GM19397 (cell line): ENCODE measurements around the gene IER3.

Experiments
- ATAC-seq: cut with Tn5 transposase; IDR thresholded peaks from one replicate; pipeline ENCODE4 v1.9.1; 2021; ENCODE audit warnings: mild to moderate bottlenecking, moderate library complexity; ENCODE audit not compliant: unreplicated experiment

IER3 gene

GRCh38 chr6:30749554-30750378 lies 5.4 kb upstream of the IER3 start:
- ATAC-seq, result no peak

DNA sequence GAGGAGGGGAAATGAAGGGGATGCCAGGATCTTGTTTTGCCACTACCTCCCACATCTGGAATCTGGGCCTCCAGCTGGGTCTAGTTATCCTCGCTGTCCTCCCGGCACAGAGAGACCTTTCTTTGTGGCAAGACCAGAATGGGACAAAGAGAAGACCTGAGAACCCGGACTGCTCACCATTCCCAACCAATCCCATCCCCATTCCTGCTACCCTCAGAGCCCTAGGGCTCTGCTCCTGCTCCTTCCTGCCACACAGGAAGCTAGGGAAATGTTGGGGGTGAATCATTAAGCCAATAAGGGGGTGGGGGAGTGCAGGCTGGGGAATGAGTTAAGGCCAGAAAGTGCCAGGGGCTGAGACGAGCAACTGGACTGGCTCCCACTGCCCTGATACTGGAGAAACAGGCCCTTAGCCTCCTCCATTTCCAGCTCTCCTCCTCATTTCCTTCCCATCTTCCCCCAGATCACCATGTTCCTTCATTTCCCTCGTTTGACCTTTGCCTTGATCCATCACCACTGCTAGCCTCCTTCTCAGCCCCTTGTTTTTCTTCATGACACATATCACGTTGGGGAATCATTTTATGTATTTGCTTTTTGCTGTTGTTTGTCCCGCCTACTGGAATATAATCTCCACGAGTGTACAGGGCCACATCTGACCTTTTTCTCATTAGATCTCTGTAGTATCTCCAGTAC lies 4.6 kb upstream of the IER3 start:
- ATAC-seq, result no peak

- no peak for ATAC-seq
These were observed 3.8 kb upstream of the IER3 start for GRCh38 chr6:30747902-30748769.

- ATAC-seq, result no peak
These were observed 2.9 kb upstream of the IER3 start for GRCh38 chr6:30747300-30747687.

DNA sequence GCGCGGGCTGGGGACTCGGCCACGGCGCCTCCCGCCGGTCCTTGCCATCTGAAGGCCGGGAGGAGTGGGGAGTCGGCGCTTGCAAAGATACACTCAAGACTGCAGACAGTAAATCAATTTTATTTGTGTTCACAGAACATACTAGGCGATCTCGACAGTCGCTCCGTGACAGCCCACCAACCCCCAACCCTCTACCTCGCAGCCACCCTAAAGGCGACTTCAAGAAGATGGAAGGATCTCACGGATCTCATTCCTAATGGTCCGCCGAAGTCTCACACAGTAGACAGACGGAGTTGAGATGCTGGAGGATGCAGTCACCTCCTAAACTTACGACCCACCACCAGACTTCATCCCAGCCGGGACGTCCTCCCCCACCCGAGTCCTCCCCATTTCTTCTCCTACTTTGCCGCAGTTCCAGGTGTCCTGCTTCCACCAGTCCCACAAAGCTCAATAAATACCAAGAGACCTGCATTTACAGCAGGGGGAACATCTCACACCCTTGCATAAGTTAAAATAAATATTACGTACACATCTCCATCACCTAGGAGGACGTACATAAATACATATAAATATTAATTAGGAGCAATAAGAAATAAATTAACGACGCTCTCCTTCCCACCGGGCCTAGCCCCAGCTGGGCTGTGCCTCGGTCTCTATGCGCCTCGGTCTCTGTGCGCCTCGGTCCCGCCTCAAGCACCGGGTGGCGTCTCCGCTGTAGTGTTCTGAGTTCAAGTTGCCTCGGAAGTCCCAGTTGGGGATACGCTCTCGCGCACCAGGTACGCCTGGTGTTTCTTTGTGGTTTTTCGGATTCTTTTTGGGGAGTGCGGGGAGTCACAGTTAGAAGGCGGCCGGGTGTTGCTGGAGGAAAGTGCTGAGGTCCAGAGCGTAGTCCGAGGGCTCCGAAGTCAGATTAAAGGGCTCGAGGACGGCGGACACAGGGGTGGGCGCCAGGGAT lies 971 bp downstream of the IER3 start:
- peak; percentile 29 for ATAC-seq

GRCh38 chr6:30742316-30743098 lies 1.8 kb downstream of the IER3 start, which contains the start of gene FLOT1:
Gene FLOT1, minus strand, starts transcription at chr6:30742687. Its CDS starts 498 bp downstream, at chr6:30742189.
- ATAC-seq, result peak; percentile 68

DNA sequence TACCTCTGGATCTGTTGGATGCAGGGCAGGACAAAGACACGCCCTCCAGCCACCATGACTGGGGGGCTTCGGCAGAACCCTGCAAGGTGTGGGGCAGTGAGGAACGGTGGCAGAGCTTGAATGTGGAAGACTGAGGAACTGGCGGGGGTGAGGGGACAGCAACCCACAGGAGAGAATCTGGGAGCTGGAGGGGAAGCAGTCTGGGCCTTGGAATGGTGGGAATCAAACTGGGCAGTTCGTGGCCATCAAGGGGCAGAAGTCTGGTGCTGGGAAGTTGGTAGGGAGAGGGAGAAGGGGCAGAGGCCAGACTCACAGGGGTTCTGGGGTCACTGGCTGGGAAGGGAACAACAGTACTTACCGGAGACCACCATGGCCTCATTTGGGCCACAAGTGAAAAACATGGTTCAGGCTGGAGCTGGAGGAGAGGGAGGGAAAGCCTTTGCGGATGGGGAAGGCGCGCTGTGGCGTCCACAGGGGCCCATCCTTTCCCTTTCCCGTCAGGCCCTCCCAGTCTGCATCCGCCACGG lies 2.5 kb downstream of the IER3 start:
- no peak for ATAC-seq

DNA sequence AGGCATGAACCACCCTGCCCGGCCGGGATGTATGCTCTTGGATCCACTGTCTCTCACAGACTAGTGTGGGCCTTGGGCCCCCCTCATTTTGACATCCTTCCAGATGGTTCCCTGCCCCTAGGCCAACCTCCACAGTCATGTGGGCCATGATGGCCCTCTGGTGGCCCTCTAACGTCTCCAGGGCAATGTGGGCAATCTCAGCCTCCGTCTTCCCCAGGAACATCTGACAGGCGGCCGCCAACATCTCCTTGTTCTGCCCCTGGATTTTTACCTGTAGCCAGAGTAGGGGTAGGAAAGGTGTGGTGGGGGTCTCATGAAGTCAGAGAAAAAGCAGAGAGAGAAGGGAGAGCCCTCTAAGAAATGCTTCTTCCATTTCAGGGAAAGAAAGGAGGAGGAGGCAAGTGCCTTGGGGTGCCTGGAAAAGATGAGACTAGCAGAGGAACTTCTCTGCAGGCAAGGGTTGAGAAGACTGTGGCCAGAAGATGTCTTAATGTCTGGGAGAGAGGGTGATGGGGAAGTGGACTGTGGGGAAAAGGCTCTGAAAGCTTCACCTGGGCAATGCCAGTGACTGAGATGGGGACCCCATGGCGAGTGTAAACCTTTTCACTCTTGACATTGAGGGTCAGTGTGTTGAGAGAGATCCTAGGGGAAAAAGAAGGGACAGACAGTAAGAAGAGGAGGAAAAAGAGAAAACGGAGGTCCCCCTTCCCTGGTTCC lies 3.1 kb downstream of the IER3 start:
- ATAC-seq, result no peak

DNA sequence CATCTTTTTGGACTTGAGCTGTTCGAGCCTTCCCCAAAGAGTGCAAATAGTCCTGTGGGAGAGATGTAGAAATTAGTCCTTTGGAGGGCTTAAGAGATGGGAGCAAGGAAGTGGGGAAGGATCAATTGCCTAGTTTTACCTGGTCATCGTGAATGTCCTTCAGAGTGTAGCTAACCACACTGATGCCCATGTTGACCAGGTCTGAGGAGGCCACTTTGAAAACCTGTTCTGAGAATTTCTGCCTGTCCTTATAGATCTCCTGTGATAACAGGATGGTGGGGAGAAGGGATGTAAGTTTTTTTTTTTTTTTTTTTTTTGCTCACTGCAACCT lies 3.8 kb downstream of the IER3 start:
- ATAC-seq, result no peak

DNA sequence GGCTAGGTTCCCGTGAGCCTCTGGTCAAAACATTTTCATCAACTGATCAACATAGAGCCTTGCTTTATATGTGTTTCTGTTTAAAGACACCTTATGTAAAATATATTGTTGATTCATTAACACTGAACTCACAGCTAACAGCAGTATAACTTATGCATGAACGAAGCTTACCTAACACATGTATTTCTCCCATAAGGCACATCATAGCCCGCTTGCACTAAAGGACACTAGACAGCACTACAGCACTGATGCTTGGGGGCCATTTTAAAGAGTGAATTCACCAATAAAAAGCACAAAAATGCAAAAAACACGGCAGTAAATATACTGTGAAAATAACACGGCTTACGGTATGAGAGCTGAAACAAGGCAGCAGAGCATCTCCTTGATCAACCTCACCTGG lies 5.8 kb downstream of the IER3 start:
- ATAC-seq, result no peak

DNA sequence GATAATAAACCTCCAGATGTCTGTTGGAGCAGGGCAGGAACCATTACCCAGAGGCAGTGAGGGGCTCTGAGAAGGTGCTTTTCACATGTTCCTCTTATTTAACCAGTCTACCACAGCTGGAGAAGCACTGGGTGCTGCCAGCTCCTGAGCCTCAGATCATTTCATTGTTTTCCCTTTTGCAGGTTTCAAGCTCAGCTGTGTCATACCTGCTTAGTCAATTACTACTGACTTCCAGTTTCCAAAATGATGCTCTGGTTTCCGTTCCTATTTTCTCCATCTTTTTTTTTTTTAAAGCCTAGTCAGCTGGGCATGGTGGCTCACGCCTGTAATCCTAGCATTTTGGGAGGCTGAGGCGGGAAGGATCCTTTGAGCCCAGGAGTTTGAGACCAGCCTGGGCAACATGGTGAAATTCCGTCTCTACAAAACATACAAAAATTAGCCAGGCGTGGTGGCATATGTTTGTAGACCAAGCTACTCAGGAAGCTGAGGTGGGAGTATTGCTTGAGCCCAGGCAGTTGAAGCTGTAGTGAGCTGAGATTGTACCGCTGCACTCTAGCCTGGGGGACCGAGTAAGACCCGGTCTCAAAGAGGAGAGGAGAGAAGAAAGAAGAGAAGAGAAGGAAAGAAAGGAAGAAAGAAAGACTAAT lies 8.6 kb downstream of the IER3 start:
- no peak for ATAC-seq

- ATAC-seq, result no peak
These were observed 12.0 kb downstream of the IER3 start for GRCh38 chr6:30732237-30732943.

DNA sequence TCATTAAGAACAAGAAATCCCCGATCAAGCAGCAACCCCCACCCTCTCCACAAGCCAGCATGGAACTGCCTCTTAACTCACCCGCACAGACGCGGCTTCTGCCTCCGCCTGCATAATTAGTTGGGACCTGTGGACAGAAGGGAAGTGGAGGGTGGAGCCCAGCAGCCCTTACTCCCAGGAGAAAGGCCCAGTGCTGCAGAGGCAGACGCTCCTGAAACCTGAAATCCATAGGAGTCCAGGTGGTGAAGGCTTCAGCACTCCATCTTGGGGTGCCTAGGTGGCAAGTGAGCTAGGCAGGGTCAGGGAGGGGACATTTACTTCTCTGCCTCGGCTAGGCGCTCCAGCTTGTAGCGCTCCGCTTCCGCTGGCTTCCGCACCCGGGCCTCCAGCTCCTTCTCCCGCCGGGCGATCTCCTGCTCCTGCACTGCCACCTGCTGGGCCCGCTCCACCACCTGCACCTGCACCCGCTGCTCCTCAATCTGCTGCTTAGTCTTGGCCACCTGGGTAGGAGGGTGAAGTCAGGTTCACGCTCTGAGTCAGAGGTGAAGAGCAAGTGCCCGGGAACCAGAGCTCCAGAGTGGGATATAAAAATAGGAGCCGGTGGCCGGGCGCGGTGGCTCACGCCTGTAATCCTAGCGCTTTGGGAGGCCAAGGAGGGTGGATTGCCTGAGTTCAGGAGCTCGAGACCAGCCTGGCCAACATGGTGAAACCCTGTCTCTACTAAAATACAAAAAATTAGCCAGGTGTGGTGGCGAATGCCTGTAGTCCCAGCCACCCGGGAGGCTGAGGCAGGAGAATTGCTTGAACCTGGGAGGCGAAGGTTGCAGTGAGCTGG lies 13.5 kb downstream of the IER3 start:
- no peak for ATAC-seq

DNA sequence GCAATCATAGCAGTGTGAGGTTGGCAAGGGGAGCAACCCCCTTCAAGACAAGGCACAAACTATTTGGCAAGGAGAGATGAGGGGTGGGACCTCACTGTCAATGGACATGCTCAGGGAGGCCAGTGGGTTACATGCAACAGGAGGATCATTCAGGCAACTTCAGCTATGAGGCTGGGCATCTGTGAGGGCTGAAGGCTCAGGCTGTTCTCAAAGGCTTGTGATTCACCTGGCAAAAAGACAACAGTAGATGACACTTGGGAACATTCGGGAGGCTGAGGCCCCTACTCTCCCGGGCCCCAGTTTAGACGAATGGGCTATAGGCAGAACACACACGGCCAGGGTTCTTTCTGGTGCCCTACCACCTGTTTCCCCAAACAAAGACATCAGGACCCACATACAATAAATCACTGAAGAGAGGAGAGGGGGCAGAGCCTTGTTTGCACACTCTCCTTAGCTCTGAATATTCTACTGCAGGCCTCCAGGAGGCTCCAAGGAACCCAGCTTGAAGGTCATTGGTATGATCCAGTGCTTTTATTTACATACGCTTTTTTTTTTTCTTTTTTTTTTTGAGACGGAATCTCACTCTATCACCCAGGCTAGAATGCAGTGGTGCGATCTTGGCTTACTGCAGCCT lies 16.3 kb downstream of the IER3 start:
- ATAC-seq, result no peak

DNA sequence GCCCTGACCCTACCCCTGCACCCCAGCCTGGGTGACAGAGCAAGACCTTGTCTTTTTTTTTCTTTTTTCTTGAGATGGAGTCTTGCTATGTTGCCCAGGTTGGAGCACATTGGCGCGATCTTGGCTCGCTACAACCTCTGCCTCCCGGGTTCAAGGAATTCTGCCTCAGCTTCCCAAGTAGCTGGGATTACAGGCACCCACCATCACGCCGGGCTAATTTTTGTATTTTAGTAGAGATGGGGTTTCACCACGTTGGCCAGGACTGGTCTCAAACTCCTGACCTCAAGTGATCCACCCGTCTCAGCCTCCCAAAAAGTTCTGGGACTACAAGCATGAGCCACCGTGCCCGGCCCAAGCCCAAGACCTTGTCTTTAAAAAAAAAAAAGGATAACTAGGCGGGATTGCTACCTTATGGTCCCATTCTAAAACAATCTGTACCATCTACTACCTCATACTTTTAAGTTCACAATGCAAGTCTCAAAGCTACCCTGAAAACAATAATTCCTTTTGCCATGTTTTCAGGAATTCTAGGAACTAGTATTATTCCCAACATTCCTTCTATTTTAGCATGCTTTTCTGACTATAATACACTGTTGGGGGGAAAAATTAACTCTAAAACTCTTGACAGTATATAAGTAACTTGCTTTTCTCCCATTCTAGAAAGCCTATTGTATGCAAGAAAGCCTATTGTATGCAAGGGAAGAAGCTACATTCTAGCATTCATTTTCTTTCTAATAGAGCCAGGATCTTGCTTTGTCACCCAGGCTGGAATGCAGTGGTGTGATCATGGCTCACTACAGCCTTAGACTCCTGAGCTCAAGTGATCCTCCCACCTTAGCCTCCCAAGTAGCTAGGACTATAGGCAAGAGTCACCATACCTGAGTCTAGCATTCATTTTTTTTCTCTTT lies 17.6 kb downstream of the IER3 start:
- no peak for ATAC-seq
